Kidney (tissue), 14 donors: Measurements from ENCODE around the gene CLEC19A. TPM values are rescaled to one million over a fixed set of nuclear protein-coding genes. Genes with fewer than 3 reads are reported as not detected.

Source experiments
- DNase-seq, 5 donors: peaks; one replicate each; pipeline ENCODE4 v3.0.0-alpha.2; 2013 to 2020
- FAIRE-seq: peaks from 2 replicates; lab custom pipeline; 2012; peaks lifted over from hg19 to GRCh38; lab: Jason Lieb, UNC
- H3K27ac ChIP-seq, 2 donors: one replicate each; pipeline ENCODE4 v1.7.0; 2013; ENCODE audit warnings: low read depth in 2 of 2, low read length in 2 of 2, inconsistent platforms in 1 of 2
- H3K27me3 ChIP-seq: one replicate; pipeline ENCODE4 v1.7.1; 2013; ENCODE audit warnings: low read length, inconsistent platforms; ENCODE audit not compliant: control insufficient read depth, insufficient read depth
- H3K36me3 ChIP-seq, 3 donors: one replicate each; pipeline versions ENCODE4 v1.7.0 to v1.7.1; 2013; ENCODE audit warnings: low read length in 3 of 3, control low read depth in 1 of 3, inconsistent platforms in 1 of 3; ENCODE audit not compliant: insufficient read depth in 3 of 3, control insufficient read depth in 2 of 3
- H3K4me1 ChIP-seq, 3 donors: one replicate each; pipeline versions ENCODE4 v1.7.0 to v1.7.1; 2013; ENCODE audit warnings: low read length in 3 of 3, inconsistent platforms in 1 of 3, low read depth in 1 of 3; ENCODE audit not compliant: control insufficient read depth in 2 of 3, insufficient read depth in 2 of 3
- H3K4me3 ChIP-seq, 3 donors: one replicate each; pipeline versions ENCODE4 v1.7.0 to v1.8.1; 2013; ENCODE audit warnings: low read length in 3 of 3, control low read depth in 1 of 3, inconsistent platforms in 1 of 3
- H3K9ac ChIP-seq, 3 donors: one replicate each; pipeline versions ENCODE4 v1.7.0 to v1.7.1; 2013; ENCODE audit warnings: low read length in 3 of 3, control low read depth in 1 of 3, inconsistent platforms in 1 of 3
- H3K9me3 ChIP-seq, 3 donors: one replicate each; pipeline versions ENCODE4 v1.7.0 to v1.7.1; 2013; ENCODE audit warnings: low read length in 3 of 3, control low read depth in 1 of 3, inconsistent platforms in 1 of 3; ENCODE audit not compliant: control insufficient read depth in 2 of 3, insufficient read depth in 1 of 3
- CTCF ChIP-seq: IDR thresholded peaks from 3 replicates; pipeline ENCODE4 v1.5.1; 2012; ENCODE audit warnings: mild to moderate bottlenecking, moderate library complexity, borderline replicate concordance; ENCODE audit not compliant: insufficient read depth; ENCODE audit errors: extremely low read depth
- intact Hi-C: fragments of 100-400 bp; cut with DNase I; formaldehyde crosslinking; loops from one replicate; pipeline ENCODE4 v1.11.1; 2022
- polyA plus RNA-seq: library from polyadenylated mRNA; stranded (reverse); fragments of 350-450 nt; fragmentation: Illumina TruSeq; extraction: RNeasy Lipid Tissue Mini Kit (QIAGEN cat#74804); gene quantifications from one replicate; pipeline ENCODE4 v1.2.3, GENCODE V29; 2014; ENCODE audit warnings: low read depth, low replicate concordance; ENCODE audit not compliant: insufficient read depth
- total RNA-seq: library from RNA; stranded (reverse); fragmentation: NEBNext Ultra II Directional; extraction: Animal tissue kit (Norgen Biotek cat#: 25700); gene quantifications from one replicate; pipeline ENCODE4 v1.2.1, GENCODE V29; 2021
- donor health status: control.
- donor health status: control.
- donor health status: control.
- donor health status: control.
- donor health status: control.
- donor health status: DM: yes; HTN: yes; CAD: no.
- donor health status: Normal renal cell carcinoma (clear cell type).

CLEC19A gene
- total and polyA plus RNA-seq, 2 donors from 2014 or later: not detected

GRCh38 chr16:19288872-19289799 lies 3.6 kb downstream of the CLEC19A start:
- no peak for TF ChIP-seq CTCF
- no peak for DNase-seq
- intact Hi-C loops: no loop called here
- Histone ChIP-seq H3K4me1 (no peaks in the 10 kb centered on the region), H3K9me3 (no peaks in the 10 kb centered on the region), H3K27me3 (no peaks in the 10 kb centered on the region), H3K9ac (no peak overlapping the region), H3K27ac (no peak overlapping the region), H3K4me3 (no peak overlapping the region), H3K36me3 (no peaks in the 10 kb centered on the region)
- no peak for FAIRE-seq

- FAIRE-seq: no peak
Observed at GRCh38 chr16:19289811-19290485, 4.4 kb downstream of the CLEC19A start.

GRCh38 chr16:19290860-19291259 lies 5.3 kb downstream of the CLEC19A start:
- TF ChIP-seq CTCF: no peak
- H3K9me3 ChIP-seq: no peaks in the 10 kb centered on the region
- DNase-seq: no peak
- H3K4me1 ChIP-seq: no peaks in the 10 kb centered on the region
- intact Hi-C loops: no loop called here
- H3K9ac ChIP-seq: no peak overlapping the region
- no peak overlapping the region for H3K27ac ChIP-seq
- no peaks in the 10 kb centered on the region for H3K36me3 ChIP-seq
- no peaks in the 10 kb centered on the region for H3K27me3 ChIP-seq
- H3K4me3 ChIP-seq: no peak overlapping the region
- no peak for FAIRE-seq

More at GRCh38 chr16:19289811-19290485, 4.4 kb downstream of the CLEC19A start:
- H3K9ac ChIP-seq: no peak overlapping the region
- intact Hi-C loops: no loop called here
- TF ChIP-seq CTCF: no peak
- H3K9me3 ChIP-seq: no peaks in the 10 kb centered on the region
- no peak overlapping the region for H3K4me3 ChIP-seq
- H3K27me3 ChIP-seq: no peaks in the 10 kb centered on the region
- H3K27ac ChIP-seq: no peak overlapping the region
- DNase-seq: peak in 4 of 5 donors; percentile 23 to 43 (median 30)
- no peaks in the 10 kb centered on the region for H3K4me1 ChIP-seq
- no peaks in the 10 kb centered on the region for H3K36me3 ChIP-seq
